ENCODE data around the gene LINGO1. TPM values are rescaled to one million over a fixed set of nuclear protein-coding genes. Genes with fewer than 3 reads are reported as not detected.

Gene LINGO1
- total and polyA plus RNA-seq, 2 of the 8 experiments (the other 6 are each of a cell fraction or from before 2014, with no cell fraction given) = 57.1 to 114 TPM

GRCh38 chr15:77626002-77626401 is 6.7 kb downstream of the LINGO1 start:
- CTCF ChIA-PET (ENCODE audit: partially characterized antibody) = interaction anchor here (0.8 to 13.6 kb wide), 6 partner anchors 9 to 195 kb away, joined by 3 to 244 read pairs (median 51); partner anchors contain the start of gene LINGO1
- TF ChIP-seq TAF1 (IDR thresholded peaks at IDR 0.05; ENCODE audit: low read depth, low read length) (no peak), TEAD4 (IDR thresholded peaks at IDR 0.05; ENCODE audit: low read depth, low read length) (no peak), HDAC6 (IDR thresholded peaks at IDR 0.05; ENCODE audit: low read depth, low read length) (no peak)

More at GRCh38 chr15:77626002-77626401, 6.7 kb downstream of the LINGO1 start:
- POLR2A ChIA-PET (ENCODE audit: partially characterized antibody) = interaction anchor here (1.6 to 11.2 kb wide), 3 partner anchors 5 to 19 kb away, joined by 5 to 142 read pairs (median 40); partner anchors contain the start of gene LINGO1
- FAIRE-seq = no peak
- Histone ChIP-seq H2BK5ac (ENCODE audit: low read depth, low read length) (0 out of 2 replicates have a peak overlapping the region, but pooled peaks have one; percentile 38), H3K9ac (replicated peaks in 1 of 4; ENCODE audit: extremely low read depth in 1 of 4, low read depth in 3 of 4, low read length in 3 of 4) (no peak overlapping the region), H4K8ac (ENCODE audit: extremely low read depth, insufficient read depth, low read length) (no peak overlapping the region), H2BK20ac (ENCODE audit: low read length) (peak overlapping the region; percentile 11; the same call in 1 of the 2 replicates), H3K18ac (ENCODE audit: extremely low read depth, low read length) (no peak overlapping the region), H4K5ac (ENCODE audit: insufficient read length, low read depth, low read length) (no peak overlapping the region), H4K91ac (replicated peaks; ENCODE audit: insufficient read length, low read length) (peak overlapping the region; percentile 56), H3K27me3 (replicated peaks in 1 of 4; ENCODE audit: control insufficient read depth in 3 of 4, extremely low read depth in 1 of 4, insufficient read depth in 3 of 4, low read length in 3 of 4) (no peaks in the 10 kb centered on the region), H3K14ac (ENCODE audit: insufficient read length) (no peak overlapping the region), H3K4me2 (ENCODE audit: insufficient read depth in 1 of 2, low read depth in 2 of 2, low read length in 2 of 2) (no peak overlapping the region), H2AFZ (ENCODE audit: low read length) (no peak overlapping the region), H2BK12ac (ENCODE audit: low read depth, low read length) (0 out of 2 replicates have a peak overlapping the region, but pooled peaks have one; percentile 13), H3K79me1 (ENCODE audit: low read depth, low read length) (peaks cover 17% of the 10 kb centered on the region), H3K56ac (replicated peaks; ENCODE audit: insufficient read length, low read depth, low read length) (no peak overlapping the region), H4K20me1 (replicated peaks in 1 of 2; ENCODE audit: control insufficient read depth in 1 of 2, insufficient read depth in 2 of 2, low read length in 2 of 2) (peaks cover 3 to 10% of the 10 kb centered on the region in 2 experiments), H2BK120ac (replicated peaks; ENCODE audit: low read depth, low read length) (no peak overlapping the region), H2AK5ac (ENCODE audit: low read depth, low read length) (no peak overlapping the region), H3K9me3 (ENCODE audit: insufficient read depth in 2 of 2, low read depth in 1 of 2, low read length in 1 of 2) (no peaks in the 10 kb centered on the region), H3K23ac (ENCODE audit: insufficient read length) (no peak overlapping the region), H3K4me3 (ENCODE audit: extremely low read depth in 1 of 4, insufficient read depth in 2 of 4, low read depth in 3 of 4, low read length in 4 of 4) (no peak overlapping the region), H3K79me2 (ENCODE audit: control insufficient read depth in 1 of 2, insufficient read depth in 2 of 2, low read length in 2 of 2) (peaks cover 12 to 85% of the 10 kb centered on the region in 2 experiments), H3K36me3 (ENCODE audit: control insufficient read depth in 2 of 4, insufficient read depth in 4 of 4, low read length in 3 of 4) (peaks cover 0 to 4% (median 0%) of the 10 kb centered on the region in 4 experiments; a peak in 2 of 8 replicates), H3K4ac (replicated peaks; ENCODE audit: insufficient read length, low read depth, low read length) (no peak overlapping the region), H2BK15ac (ENCODE audit: low read length) (no peak overlapping the region), H3K27ac (ENCODE audit: low read depth, low read length) (no peak overlapping the region), H3K23me2 (ENCODE audit: low read depth, low read length) (peaks cover 5% of the 10 kb centered on the region; the same call in 1 of the 2 replicates), H3K4me1 (replicated peaks in 1 of 4; ENCODE audit: control insufficient read depth in 3 of 4, insufficient read depth in 4 of 4, low read length in 3 of 4) (peaks cover 27 to 71% (median 57%) of the 10 kb centered on the region in 4 experiments)
- 90% methylated on average over 3 of the region's 3 CpGs; no CpG with 5 or more reads in 1 of the 2 experiments for WGBS, 2 experiments (ENCODE audit: extremely low coverage in 1 of 2, insufficient coverage in 1 of 2, insufficient read length in 1 of 2, insufficient replicate concordance in 2 of 2, low coverage in 1 of 2, low lambda C conversion rate in 2 of 2, missing lambda C conversion rate in 1 of 2)
- no peak for DNase-seq (ENCODE audit: low read depth in 1 of 2, low spot score in 2 of 2)

All from H1 (cell line).